HG02798 (cell line): ENCODE measurements around the gene CDK10.
"Not testable (repeated sequence)": the region's sequence is repeated elsewhere in the genome, so short reads cannot be mapped to it uniquely, and the experiment has no call there.

Experiments
- ATAC-seq: cut with Tn5 transposase; IDR thresholded peaks from one replicate; pipeline ENCODE4 v1.9.1; 2021; ENCODE audit warnings: mild to moderate bottlenecking; ENCODE audit not compliant: unreplicated experiment, poor library complexity

Gene CDK10

GRCh38 chr16:89693931-89694783 lies 7.7 kb downstream of the CDK10 start:
- no peak for ATAC-seq

GRCh38 chr16:89694784-89695085 lies 8.2 kb downstream of the CDK10 start:
- ATAC-seq = not testable (repeated sequence)

DNA sequence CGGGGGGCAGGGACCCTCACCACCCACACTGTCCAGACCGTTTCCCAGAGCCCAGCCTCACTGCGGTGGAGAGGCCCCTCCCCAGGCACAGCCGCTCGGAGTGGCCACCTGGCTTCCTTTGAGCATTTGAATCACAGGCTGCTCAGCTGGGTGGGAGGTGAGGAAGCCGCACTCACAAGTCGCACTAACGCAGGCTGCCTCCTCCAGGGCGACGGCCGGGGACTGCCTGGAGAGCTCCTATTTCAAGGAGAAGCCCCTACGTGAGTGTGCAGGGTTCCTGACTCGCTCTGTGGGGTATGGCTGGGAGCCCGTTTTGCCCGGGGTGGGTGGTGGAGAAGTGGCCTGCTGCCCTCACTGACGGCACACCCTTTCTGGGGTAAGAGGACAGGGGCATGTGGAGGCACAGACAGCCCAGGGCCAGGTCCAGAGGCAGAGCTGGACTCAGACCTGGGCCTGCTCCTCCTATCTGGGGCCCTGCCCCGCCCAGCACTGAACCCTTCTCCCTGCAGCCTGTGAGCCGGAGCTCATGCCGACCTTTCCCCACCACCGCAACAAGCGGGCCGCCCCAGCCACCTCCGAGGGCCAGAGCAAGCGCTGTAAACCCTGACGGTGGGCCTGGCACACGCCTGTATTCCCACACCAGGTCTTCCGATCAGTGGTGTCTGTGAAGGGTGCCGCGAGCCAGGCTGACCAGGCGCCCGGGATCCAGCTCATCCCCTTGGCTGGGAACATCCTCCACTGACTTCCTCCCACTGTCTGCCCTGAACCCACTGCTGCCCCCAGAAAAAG lies 8.8 kb downstream of the CDK10 start:
- ATAC-seq = no peak

DNA sequence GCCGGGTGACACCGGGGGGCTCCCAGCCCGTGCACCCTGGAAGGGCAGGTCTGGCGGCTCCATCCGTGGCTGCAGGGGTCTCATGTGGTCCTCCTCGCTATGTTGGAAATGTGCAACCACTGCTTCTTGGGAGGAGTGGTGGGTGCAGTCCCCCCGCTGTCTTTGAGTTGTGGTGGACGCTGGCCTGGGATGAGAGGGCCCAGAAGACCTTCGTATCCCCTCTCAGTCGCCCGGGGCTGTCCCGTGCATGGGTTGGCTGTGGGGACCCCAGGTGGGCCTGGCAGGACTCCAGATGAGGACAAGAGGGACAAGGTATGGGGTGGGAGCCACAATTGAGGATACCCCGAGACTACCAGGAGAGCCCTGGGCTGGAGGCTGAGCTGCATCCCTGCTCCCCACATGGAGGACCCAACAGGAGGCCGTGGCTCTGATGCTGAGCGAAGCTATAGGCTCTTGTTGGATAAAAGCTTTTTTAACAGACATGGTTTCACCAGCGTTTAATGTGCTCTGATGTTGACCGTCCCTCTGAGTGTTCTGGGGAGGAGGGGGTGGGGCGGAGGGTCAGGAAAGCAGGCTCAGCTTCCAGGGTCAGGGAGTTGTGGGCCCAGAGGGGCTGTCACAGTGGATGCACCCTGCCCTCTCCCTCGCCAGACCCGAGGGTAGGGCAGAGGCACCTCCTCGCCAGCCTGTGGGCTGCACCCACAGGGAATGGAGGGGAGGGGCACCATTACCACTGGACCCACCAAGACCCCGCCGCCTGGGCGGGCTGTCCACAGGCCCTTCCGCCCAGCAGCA lies 9.6 kb downstream of the CDK10 start:
- ATAC-seq = no peak

DNA sequence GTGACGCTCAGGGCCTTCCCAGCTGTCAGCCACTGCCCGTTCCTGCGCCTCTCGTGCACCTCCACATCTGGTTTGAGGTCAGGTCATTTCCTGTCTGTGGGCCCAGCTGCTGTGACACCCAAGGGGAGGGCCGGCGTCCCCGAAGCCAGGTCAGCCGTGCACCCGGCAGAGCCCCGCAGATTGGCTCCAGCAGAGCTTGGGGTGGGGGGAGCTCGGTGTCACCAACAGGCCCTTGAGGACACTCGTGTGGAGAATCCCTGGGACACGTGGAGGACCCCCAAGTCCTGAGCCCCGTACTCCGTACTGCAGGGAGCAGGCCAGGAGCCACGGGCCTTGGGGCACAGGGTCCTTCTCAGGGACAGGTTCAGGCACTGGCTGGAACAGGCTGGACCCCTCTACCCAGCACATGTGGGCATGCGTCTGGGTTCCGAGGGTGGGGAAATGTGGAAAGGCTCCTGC lies 10.2 kb downstream of the CDK10 start:
- no peak for ATAC-seq

GRCh38 chr16:89697161-89697615 lies 10.7 kb downstream of the CDK10 start:
- no peak for ATAC-seq

- ATAC-seq = no peak
Measured at GRCh38 chr16:89697616-89698331, 11.3 kb downstream of the CDK10 start.

DNA sequence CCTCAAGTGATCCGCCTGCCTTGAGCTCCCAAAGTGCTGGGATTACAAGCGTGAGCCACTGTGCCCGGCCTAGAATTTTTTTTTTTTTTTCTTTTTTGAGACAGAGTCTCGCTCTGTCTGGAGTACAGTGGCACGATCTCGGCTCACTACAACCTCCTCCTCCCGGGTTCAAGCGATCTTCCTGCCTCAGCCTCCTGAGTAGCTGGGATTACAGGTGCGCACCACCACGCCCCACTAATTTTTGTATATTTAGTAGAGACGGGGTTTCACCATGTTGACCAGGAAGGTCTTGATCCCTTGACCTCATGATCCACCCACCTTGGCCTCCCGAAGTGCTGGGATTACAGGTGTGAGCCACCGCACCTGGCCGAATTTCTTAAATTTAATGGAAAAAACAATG lies 12.2 kb downstream of the CDK10 start:
- ATAC-seq = not testable (repeated sequence)

GRCh38 chr16:89699629-89700099 lies 13.2 kb downstream of the CDK10 start:
- ATAC-seq = not testable (repeated sequence)

GRCh38 chr16:89700100-89700648 lies 13.7 kb downstream of the CDK10 start:
- peak; percentile 55 for ATAC-seq

DNA sequence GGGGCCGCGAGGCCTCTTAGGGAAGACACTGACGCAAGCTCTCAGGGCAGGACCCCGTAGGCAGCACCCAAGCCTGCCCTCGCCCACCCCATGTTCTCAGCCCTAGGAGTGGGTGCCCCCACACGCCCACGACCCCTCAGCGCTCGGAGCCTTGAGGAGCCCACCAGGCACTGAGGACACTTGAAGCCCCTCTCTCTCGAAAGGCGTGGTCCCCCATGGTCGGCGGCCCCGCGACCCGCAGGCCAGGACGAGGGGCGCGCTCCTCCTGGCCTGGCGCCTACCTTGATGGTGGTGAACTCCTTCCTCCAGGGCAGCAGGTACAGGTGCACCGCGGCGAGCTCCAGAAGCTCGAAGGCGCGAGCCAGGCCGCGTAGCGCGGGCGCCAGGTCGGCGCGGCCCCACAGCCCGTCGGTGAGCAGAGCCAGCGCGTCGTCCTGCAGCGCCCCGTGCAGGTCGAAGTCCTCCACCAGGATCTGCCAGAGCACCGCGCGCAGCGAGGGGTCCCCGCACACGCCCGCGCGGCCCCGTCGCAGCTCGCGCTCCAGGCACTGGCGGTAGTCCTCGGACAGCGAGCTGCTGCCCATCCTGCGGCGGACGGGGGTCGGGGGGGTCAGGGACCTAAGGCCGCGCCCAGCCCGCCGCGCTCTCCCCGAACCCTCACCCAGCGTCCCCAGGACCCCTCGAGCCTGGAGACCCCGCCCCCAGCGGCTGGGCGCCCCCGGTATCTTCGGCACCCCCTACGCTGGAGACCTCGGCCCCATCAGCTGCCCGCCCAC lies 14.3 kb downstream of the CDK10 start:
- ATAC-seq = peak; percentile 0

- peak; percentile 72 for ATAC-seq
Measured at GRCh38 chr16:89701425-89702406, 15.2 kb downstream of the CDK10 start, which contains the start of gene SPATA2L. Gene SPATA2L, minus strand, starts transcription at chr16:89701705. Its CDS starts 473 bp downstream, at chr16:89701232.

DNA sequence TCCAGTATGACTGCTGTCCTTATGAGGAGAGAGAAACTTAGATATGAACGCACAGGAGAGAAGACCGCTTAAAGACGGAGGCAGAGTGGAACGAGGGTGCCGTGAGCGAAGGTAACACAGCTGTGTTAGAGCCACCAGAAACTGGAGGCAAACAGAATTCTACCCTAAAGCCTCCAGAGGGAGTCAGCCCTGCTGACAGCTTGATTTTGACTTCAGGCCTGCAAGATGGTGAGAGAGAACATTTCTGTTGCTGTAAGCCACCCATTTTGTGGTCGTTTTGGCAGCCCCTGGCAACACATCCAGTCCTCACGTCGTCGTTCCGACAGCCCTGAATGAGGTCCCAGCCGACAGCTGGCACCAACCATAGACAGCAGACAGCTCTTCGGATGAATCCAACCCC lies 17.8 kb downstream of the CDK10 start:
- no peak for ATAC-seq

DNA sequence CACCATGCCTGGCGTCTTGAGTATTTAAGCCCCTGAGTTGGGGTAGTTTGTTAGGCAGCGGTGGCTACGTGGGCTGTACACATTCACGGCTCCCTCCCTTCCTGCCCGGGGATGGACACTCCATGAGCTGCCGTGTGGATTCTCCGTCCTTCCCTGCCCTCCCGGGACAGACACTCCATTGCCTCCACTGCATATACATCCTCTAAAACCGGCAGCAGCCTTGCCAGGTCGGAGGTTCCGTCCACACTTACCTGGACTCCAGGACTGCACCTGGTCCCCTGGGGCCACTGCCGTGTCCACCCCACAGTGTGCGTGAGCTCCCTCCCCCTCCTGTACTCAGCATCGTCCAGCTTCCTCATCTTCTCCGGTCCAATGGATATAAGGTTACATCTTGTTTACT lies 18.5 kb downstream of the CDK10 start:
- no peak for ATAC-seq

- ATAC-seq = no peak
Measured at GRCh38 chr16:89706518-89707260, 20.2 kb downstream of the CDK10 start.

DNA sequence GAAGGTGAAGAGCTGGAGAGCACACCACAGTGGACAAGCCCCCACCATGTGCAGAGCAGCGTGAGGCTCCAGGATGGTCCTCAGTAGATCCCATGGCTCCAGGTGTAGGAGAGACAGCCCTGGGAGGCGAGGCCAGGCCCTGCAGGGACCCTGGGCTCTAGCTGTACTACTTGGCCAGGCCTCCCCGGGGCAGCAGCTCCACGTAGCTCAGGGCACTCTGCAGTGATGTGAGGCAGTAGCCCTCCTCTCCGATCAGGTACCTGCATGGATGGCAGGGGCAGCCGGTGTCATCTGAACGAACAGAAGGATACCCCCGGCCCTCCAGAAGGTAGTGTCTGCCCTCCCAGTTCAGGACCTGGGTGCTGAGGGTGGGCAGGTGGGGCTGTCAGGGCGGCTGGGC lies 21.2 kb downstream of the CDK10 start:
- ATAC-seq = no peak

- ATAC-seq = no peak
Measured at GRCh38 chr16:89708481-89708931, 22.0 kb downstream of the CDK10 start.
